ENCODE results near the gene CFAP77. TPM values are rescaled to one million over a fixed set of nuclear protein-coding genes. Genes with fewer than 3 reads are reported as not detected.
A peak's percentile ranks its signal among the peaks of the same experiment; 100 is the strongest.

The CFAP77 gene
- total and polyA plus RNA-seq, 2 of the 13 experiments (the other 11 are each of a cell fraction or from before 2014, with no cell fraction given) = not detected

DNA sequence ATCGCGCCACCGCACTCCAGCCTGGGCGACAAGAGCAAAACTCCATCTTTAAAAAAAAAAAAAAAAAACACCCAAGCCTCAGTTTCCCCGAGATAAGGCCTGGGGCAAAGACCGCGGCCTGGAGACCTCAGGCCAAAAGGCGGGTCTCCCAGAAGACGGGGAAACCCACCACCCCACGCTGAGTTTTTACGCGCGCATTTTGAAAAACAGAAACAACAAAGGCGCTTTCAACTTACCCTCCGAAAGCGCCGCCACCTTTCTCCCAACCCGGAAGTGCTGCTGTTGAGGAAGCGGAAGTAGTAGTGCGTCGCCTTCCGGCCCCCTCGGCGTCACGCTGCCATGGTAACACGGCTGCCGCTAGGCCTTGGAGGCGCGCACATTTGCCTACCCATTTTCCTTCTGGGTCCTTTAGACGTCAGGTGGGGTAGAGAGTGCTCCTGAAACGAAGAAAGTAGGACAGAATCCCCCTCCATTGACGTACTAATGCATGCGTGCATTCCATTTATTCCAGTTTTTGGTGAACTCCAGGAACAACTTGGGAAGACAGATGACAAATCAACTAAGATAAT, 3.4 kb upstream of the CFAP77 start, which contains the start of gene TTF1 (continued):
- no peak for TF ChIP-seq TBX3 (IDR thresholded peaks at IDR 0.05; ENCODE audit: borderline replicate concordance)
- no peak for TF ChIP-seq YEATS4 (CRISPR knock-in tag; IDR thresholded peaks at IDR 0.05; ENCODE audit: borderline replicate concordance)
- no peak for TF ChIP-seq SMARCC2 (IDR thresholded peaks at IDR 0.05)
- TF ChIP-seq, protein P1, sequence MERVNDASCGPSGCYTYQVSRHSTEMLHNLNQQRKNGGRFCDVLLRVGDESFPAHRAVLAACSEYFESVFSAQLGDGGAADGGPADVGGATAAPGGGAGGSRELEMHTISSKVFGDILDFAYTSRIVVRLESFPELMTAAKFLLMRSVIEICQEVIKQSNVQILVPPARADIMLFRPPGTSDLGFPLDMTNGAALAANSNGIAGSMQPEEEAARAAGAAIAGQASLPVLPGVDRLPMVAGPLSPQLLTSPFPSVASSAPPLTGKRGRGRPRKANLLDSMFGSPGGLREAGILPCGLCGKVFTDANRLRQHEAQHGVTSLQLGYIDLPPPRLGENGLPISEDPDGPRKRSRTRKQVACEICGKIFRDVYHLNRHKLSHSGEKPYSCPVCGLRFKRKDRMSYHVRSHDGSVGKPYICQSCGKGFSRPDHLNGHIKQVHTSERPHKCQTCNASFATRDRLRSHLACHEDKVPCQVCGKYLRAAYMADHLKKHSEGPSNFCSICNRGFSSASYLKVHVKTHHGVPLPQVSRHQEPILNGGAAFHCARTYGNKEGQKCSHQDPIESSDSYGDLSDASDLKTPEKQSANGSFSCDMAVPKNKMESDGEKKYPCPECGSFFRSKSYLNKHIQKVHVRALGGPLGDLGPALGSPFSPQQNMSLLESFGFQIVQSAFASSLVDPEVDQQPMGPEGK (CRISPR knock-in tag; IDR thresholded peaks at IDR 0.05) = peak; percentile 63
- TF ChIP-seq KLF13 (CRISPR knock-in tag; IDR thresholded peaks at IDR 0.05) = no peak
- TF ChIP-seq ZSCAN22 (CRISPR knock-in tag; IDR thresholded peaks at IDR 0.05) = no peak
- TF ChIP-seq ZNF260 (CRISPR knock-in tag; IDR thresholded peaks at IDR 0.05; ENCODE audit: borderline replicate concordance, low read depth) = no peak
- no peak for TF ChIP-seq GLI4 (CRISPR knock-in tag; IDR thresholded peaks at IDR 0.05; ENCODE audit: borderline replicate concordance)
- TF ChIP-seq ZNF614 (CRISPR knock-in tag; IDR thresholded peaks at IDR 0.05; ENCODE audit: borderline replicate concordance) = no peak
- TF ChIP-seq, protein P2, sequence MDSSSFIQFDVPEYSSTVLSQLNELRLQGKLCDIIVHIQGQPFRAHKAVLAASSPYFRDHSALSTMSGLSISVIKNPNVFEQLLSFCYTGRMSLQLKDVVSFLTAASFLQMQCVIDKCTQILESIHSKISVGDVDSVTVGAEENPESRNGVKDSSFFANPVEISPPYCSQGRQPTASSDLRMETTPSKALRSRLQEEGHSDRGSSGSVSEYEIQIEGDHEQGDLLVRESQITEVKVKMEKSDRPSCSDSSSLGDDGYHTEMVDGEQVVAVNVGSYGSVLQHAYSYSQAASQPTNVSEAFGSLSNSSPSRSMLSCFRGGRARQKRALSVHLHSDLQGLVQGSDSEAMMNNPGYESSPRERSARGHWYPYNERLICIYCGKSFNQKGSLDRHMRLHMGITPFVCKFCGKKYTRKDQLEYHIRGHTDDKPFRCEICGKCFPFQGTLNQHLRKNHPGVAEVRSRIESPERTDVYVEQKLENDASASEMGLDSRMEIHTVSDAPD (CRISPR knock-in tag; IDR thresholded peaks at IDR 0.05) = no peak
- TF ChIP-seq ZNF101 (CRISPR knock-in tag; IDR thresholded peaks at IDR 0.05; ENCODE audit: borderline replicate concordance, low read depth) = no peak
- TF ChIP-seq SRF (IDR thresholded peaks at IDR 0.05; ENCODE audit: low read depth, low read length) = no peak
- TF ChIP-seq, protein P3, sequence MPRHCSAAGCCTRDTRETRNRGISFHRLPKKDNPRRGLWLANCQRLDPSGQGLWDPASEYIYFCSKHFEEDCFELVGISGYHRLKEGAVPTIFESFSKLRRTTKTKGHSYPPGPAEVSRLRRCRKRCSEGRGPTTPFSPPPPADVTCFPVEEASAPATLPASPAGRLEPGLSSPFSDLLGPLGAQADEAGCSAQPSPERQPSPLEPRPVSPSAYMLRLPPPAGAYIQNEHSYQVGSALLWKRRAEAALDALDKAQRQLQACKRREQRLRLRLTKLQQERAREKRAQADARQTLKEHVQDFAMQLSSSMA (CRISPR knock-in tag; IDR thresholded peaks at IDR 0.05) = no peak
- TF ChIP-seq ZNF460 (CRISPR knock-in tag; IDR thresholded peaks at IDR 0.05; ENCODE audit: borderline replicate concordance) = no peak
- TF ChIP-seq, protein P4, sequence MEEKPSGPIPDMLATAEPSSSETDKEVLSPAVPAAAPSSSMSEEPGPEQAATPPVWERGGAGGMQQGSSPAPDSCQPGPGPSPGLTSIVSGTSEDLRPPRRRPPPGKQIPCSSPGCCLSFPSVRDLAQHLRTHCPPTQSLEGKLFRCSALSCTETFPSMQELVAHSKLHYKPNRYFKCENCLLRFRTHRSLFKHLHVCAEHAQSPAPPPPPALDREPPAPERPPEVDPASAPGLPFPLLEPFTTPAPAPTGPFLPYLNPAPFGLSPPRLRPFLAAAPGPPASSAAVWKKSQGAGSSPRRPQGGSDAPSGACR (CRISPR knock-in tag; IDR thresholded peaks at IDR 0.05) = no peak
- TF ChIP-seq TBX2 (CRISPR knock-in tag; IDR thresholded peaks at IDR 0.05; ENCODE audit: borderline replicate concordance) = peak; percentile 18; the same call in 1 of the 2 replicates
- TF ChIP-seq MTA3 (CRISPR knock-in tag; IDR thresholded peaks at IDR 0.05) = no peak
- no peak for TF ChIP-seq ISL2 (CRISPR knock-in tag; IDR thresholded peaks at IDR 0.05)
- TF ChIP-seq, protein P5, sequence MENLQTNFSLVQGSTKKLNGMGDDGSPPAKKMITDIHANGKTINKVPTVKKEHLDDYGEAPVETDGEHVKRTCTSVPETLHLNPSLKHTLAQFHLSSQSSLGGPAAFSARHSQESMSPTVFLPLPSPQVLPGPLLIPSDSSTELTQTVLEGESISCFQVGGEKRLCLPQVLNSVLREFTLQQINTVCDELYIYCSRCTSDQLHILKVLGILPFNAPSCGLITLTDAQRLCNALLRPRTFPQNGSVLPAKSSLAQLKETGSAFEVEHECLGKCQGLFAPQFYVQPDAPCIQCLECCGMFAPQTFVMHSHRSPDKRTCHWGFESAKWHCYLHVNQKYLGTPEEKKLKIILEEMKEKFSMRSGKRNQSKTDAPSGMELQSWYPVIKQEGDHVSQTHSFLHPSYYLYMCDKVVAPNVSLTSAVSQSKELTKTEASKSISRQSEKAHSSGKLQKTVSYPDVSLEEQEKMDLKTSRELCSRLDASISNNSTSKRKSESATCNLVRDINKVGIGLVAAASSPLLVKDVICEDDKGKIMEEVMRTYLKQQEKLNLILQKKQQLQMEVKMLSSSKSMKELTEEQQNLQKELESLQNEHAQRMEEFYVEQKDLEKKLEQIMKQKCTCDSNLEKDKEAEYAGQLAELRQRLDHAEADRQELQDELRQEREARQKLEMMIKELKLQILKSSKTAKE (CRISPR knock-in tag; IDR thresholded peaks at IDR 0.05; ENCODE audit: borderline replicate concordance) = no peak
